BLaER1 treated with 17β-estradiol and CSF1 and Interleukin-3, amounts not matched to agents 10 nM and 100 nM (cell line): ENCODE results near the gene TSPAN10.

Experiments used
- H3K27ac ChIP-seq, 11 experiments: shearing (Covaris generic); formaldehyde crosslinking; 2 replicates each; pipeline ENCODE4 v1.8.1; 2022
- H3K27me3 ChIP-seq, 11 experiments: shearing (Covaris generic); formaldehyde crosslinking; 2 replicates each; pipeline ENCODE4 v1.8.1; 2022
- H3K36me3 ChIP-seq, 11 experiments: shearing (Covaris generic); formaldehyde crosslinking; 2 replicates each; pipeline ENCODE4 v1.8.1; 2022
- H3K4me1 ChIP-seq, 10 experiments: shearing (Covaris generic); formaldehyde crosslinking; 2 replicates each; pipeline ENCODE4 v1.8.1; 2022
- H3K4me2 ChIP-seq, 11 experiments: shearing (Covaris generic); formaldehyde crosslinking; 2 replicates each; pipeline ENCODE4 v1.8.1; 2022
- H3K4me3 ChIP-seq, 10 experiments: shearing (Covaris generic); formaldehyde crosslinking; 2 replicates each; pipeline ENCODE4 v1.8.1; 2022
- H3K9ac ChIP-seq, 11 experiments: shearing (Covaris generic); formaldehyde crosslinking; 2 replicates each; pipeline ENCODE4 v1.8.1; 2022
- H3K9me3 ChIP-seq, 11 experiments: shearing (Covaris generic); formaldehyde crosslinking; replicated peaks in 1 of 11; 2 replicates each; pipeline ENCODE4 v1.8.1; 2022
- H4K20me1 ChIP-seq, 11 experiments: shearing (Covaris generic); formaldehyde crosslinking; 2 replicates each; pipeline ENCODE4 v1.8.1; 2022
- Cebpa-rat ChIP-seq, 11 experiments: shearing (Covaris generic); IDR thresholded peaks; 2 replicates each; pipeline ENCODE4 v1.8.1; 2022

TSPAN10 gene

GRCh38 chr17:81636505-81637288 is at the start of gene TSPAN10, which contains the start of gene NPLOC4:
Gene TSPAN10, plus strand, starts transcription at chr17:81637196. Its CDS starts 5,217 bp downstream, at chr17:81642413.
Gene NPLOC4, minus strand, starts transcription at chr17:81637112. Its CDS starts 182 bp downstream, at chr17:81636930.
- peaks cover 28 to 58% (median 38%) of the 10 kb centered on the region in 10 experiments for H3K4me1 ChIP-seq
- H3K9ac ChIP-seq, result peak within 1 kb of the TSS; percentile 87 to 99 (median 96)
- no peaks in the 10 kb centered on the region for H3K27me3 ChIP-seq
- peaks cover 0 to 37% (median 22%) of the 10 kb centered on the region in 11 experiments; a peak in 18 of 22 replicates for H3K36me3 ChIP-seq
- H3K4me3 ChIP-seq, result peak within 1 kb of the TSS; percentile 73 to 100 (median 88)
- TF ChIP-seq Cebpa-rat (IDR thresholded peaks at IDR 0.05), result no peak
- peak within 1 kb of the TSS; percentile 84 to 98 (median 95) for H3K27ac ChIP-seq
- peaks cover 46 to 51% (median 50%) of the 10 kb centered on the region in 11 experiments; a peak in 21 of 22 replicates for H4K20me1 ChIP-seq
- peak within 1 kb of the TSS; percentile 86 to 98 (median 94) for H3K4me2 ChIP-seq
- no peaks in the 10 kb centered on the region for H3K9me3 ChIP-seq

- Histone ChIP-seq H3K27me3 (no peaks in the 10 kb centered on the region), H3K27ac (no peak overlapping the region), H3K9me3 (no peaks in the 10 kb centered on the region), H3K4me3 (no peak overlapping the region), H3K9ac (no peak overlapping the region), H3K4me2 (no peak overlapping the region), H3K4me1 (no peaks in the 10 kb centered on the region), H3K36me3 (peaks cover 98 to 100% (median 100%) of the 10 kb centered on the region in 11 experiments), H4K20me1 (peaks cover 0 to 81% (median 46%) of the 10 kb centered on the region in 11 experiments; a peak in 20 of 22 replicates)
- TF ChIP-seq Cebpa-rat (IDR thresholded peaks at IDR 0.05), result no peak
These were observed 47.4 kb upstream of the TSPAN10 start for GRCh38 chr17:81589612-81590011.

GRCh38 chr17:81590121-81590520 is 46.9 kb upstream of the TSPAN10 start:
- TF ChIP-seq Cebpa-rat (IDR thresholded peaks at IDR 0.05), result no peak
- Histone ChIP-seq H3K4me2 (no peak overlapping the region), H4K20me1 (peaks cover 0 to 85% (median 46%) of the 10 kb centered on the region in 11 experiments; a peak in 20 of 22 replicates), H3K27me3 (no peaks in the 10 kb centered on the region), H3K4me1 (no peaks in the 10 kb centered on the region), H3K4me3 (no peak overlapping the region), H3K27ac (no peak overlapping the region), H3K9ac (no peak overlapping the region), H3K36me3 (peaks cover 98 to 100% (median 100%) of the 10 kb centered on the region in 11 experiments), H3K9me3 (no peaks in the 10 kb centered on the region)

- no peak overlapping the region for H3K4me2 ChIP-seq
- TF ChIP-seq Cebpa-rat (IDR thresholded peaks at IDR 0.05), result no peak
- no peak overlapping the region for H3K4me3 ChIP-seq
- H3K27me3 ChIP-seq, result no peaks in the 10 kb centered on the region
- peaks cover 0 to 5% (median 1%) of the 10 kb centered on the region in 10 experiments; a peak in 13 of 20 replicates for H3K4me1 ChIP-seq
- peaks cover 0 to 83% (median 40%) of the 10 kb centered on the region in 11 experiments; a peak in 19 of 22 replicates for H4K20me1 ChIP-seq
- no peak overlapping the region for H3K27ac ChIP-seq
- no peak overlapping the region for H3K9ac ChIP-seq
- H3K36me3 ChIP-seq, result peaks cover 98 to 100% (median 100%) of the 10 kb centered on the region in 11 experiments
- no peaks in the 10 kb centered on the region for H3K9me3 ChIP-seq
These were observed 45.0 kb upstream of the TSPAN10 start for GRCh38 chr17:81591971-81592370.

GRCh38 chr17:81593105-81593871 is 43.7 kb upstream of the TSPAN10 start:
- Histone ChIP-seq H3K9ac (peak overlapping the region in 1 of 11 experiments; percentile 5; a peak in 2 of 22 replicates), H3K9me3 (no peaks in the 10 kb centered on the region), H3K4me2 (no peak overlapping the region), H3K4me3 (no peak overlapping the region), H3K27ac (0 out of 22 replicates have a peak overlapping the region, but pooled peaks of 1 of the 11 experiments have one; percentile 26), H3K27me3 (no peaks in the 10 kb centered on the region), H3K4me1 (peaks cover 11 to 18% (median 15%) of the 10 kb centered on the region in 10 experiments), H3K36me3 (peaks cover 90 to 99% (median 94%) of the 10 kb centered on the region in 11 experiments), H4K20me1 (peaks cover 0 to 88% (median 45%) of the 10 kb centered on the region in 11 experiments; a peak in 19 of 22 replicates)
- TF ChIP-seq Cebpa-rat (IDR thresholded peaks at IDR 0.05), result no peak

GRCh38 chr17:81599719-81600486 is 37.1 kb upstream of the TSPAN10 start:
- Histone ChIP-seq H3K27me3 (no peaks in the 10 kb centered on the region), H3K36me3 (peaks cover 78 to 95% (median 82%) of the 10 kb centered on the region in 11 experiments), H3K4me3 (no peak overlapping the region), H3K9ac (peak overlapping the region in 2 of 11 experiments; percentile 15 to 45; a peak in 2 of 22 replicates), H3K4me2 (no peak overlapping the region), H4K20me1 (peaks cover 27 to 90% (median 59%) of the 10 kb centered on the region in 11 experiments; a peak in 21 of 22 replicates), H3K4me1 (peaks cover 33 to 50% (median 38%) of the 10 kb centered on the region in 10 experiments), H3K27ac (peak overlapping the region in 4 of 11 experiments; percentile 3 to 88 (median 80); a peak in 3 of 22 replicates), H3K9me3 (no peaks in the 10 kb centered on the region)
- TF ChIP-seq Cebpa-rat (IDR thresholded peaks at IDR 0.05), result no peak

GRCh38 chr17:81601525-81602120 is 35.4 kb upstream of the TSPAN10 start:
- no peak overlapping the region for H3K4me3 ChIP-seq
- H3K27me3 ChIP-seq, result no peaks in the 10 kb centered on the region
- TF ChIP-seq Cebpa-rat (IDR thresholded peaks at IDR 0.05), result no peak
- no peaks in the 10 kb centered on the region for H3K9me3 ChIP-seq
- H3K27ac ChIP-seq, result peak overlapping the region in 1 of 11 experiments; percentile 7; a peak in 1 of 22 replicates
- no peak overlapping the region; a peak in 1 of 22 replicates for H3K9ac ChIP-seq
- peaks cover 78 to 95% (median 82%) of the 10 kb centered on the region in 11 experiments for H3K36me3 ChIP-seq
- H4K20me1 ChIP-seq, result peaks cover 27 to 99% (median 67%) of the 10 kb centered on the region in 11 experiments; a peak in 21 of 22 replicates
- H3K4me1 ChIP-seq, result peaks cover 33 to 49% (median 38%) of the 10 kb centered on the region in 10 experiments
- no peak overlapping the region for H3K4me2 ChIP-seq
